Activated CD4-positive, CD25-positive, alpha-beta regulatory T cell (primary cell): ENCODE measurements around the gene GPR152.
"Not testable (repeated sequence)": the region's sequence is repeated elsewhere in the genome, so short reads cannot be mapped to it uniquely, and the experiment has no call there.

Source experiments
- DNase-seq, 4 experiments: peaks; one replicate each; lab custom pipeline; 2025; lab: John Stamatoyannopoulos, UW

The GPR152 gene

GRCh38 chr11:67409261-67409666, 43.3 kb downstream of the GPR152 start:
- peak in 2 of 4 experiments; percentile 67 to 68 for DNase-seq

GRCh38 chr11:67408437-67409200, 43.9 kb downstream of the GPR152 start:
- DNase-seq, result no peak

GRCh38 chr11:67407688-67408163, 44.8 kb downstream of the GPR152 start:
- no peak for DNase-seq

- no peak for DNase-seq
These were observed 45.4 kb downstream of the GPR152 start for GRCh38 chr11:67406969-67407687.

- DNase-seq, result no peak
These were observed 46.0 kb downstream of the GPR152 start for GRCh38 chr11:67406420-67406968.

- DNase-seq, result no peak
These were observed 46.7 kb downstream of the GPR152 start for GRCh38 chr11:67405688-67406339.

- peak in 1 of 4 experiments; percentile 27 for DNase-seq
These were observed 47.3 kb downstream of the GPR152 start for GRCh38 chr11:67405196-67405567.

- peak in 1 of 4 experiments; percentile 35 for DNase-seq
These were observed 47.9 kb downstream of the GPR152 start for GRCh38 chr11:67404515-67405195.

- DNase-seq, result not testable (repeated sequence)
These were observed 49.4 kb downstream of the GPR152 start for GRCh38 chr11:67403085-67403484.

- DNase-seq, result not testable (repeated sequence)
These were observed 50.2 kb downstream of the GPR152 start for GRCh38 chr11:67402192-67402839.

GRCh38 chr11:67401495-67402191, 50.9 kb downstream of the GPR152 start, which contains the start of gene PPP1CA:
Gene PPP1CA, minus strand, starts transcription at chr11:67401858. Its CDS starts 76 bp downstream, at chr11:67401782.
- DNase-seq, result peak; percentile 85 to 92 (median 90)
